GM18907 (cell line): ENCODE measurements around the gene PRKN.
A peak's percentile ranks its signal among the peaks of the same experiment; 100 is the strongest.

Experiments used
- ATAC-seq: cut with Tn5 transposase; IDR thresholded peaks from one replicate; pipeline ENCODE4 v1.9.1; 2021; ENCODE audit warnings: mild to moderate bottlenecking, moderate library complexity; ENCODE audit not compliant: unreplicated experiment

Gene PRKN

GRCh38 chr6:161446296-161446925 is 1281.2 kb downstream of the PRKN start:
- ATAC-seq = no peak

DNA sequence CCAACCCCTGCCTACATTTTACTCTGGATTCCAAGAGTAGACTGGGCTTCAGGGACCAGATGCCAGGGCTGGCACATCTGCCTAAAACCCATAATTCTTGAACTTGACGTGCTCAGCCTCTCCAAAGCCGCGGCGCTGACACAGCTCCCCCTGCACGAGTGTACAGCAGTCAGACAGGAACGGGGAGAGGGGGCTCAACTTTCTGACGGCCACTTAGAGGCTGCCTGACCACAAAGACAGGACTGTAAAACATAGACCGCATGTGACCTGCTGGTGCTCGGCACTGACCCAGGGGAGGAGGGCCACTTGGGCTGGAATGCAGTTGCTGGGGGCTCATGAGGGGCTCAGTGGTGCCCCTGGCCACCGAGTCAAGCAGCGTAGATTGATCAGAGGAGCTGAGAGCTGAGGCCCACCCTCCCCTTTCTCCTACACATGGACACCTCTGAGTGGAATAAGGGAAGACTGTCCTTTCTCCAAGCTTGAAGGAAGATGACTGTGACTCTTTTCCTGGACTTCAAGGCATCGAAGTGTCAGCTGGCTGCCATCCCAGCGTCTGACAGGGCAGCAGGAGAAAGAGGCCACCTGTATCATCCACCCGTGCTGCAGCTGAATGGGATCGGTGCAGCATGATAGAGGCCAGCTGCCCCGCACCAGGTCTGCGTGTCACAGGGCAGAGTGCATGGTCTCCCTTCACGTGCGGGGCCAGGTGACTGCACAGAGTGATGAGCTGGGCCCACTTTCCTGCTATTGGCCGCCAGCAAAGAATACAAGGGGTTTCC is 1282.4 kb downstream of the PRKN start:
- no peak for ATAC-seq

DNA sequence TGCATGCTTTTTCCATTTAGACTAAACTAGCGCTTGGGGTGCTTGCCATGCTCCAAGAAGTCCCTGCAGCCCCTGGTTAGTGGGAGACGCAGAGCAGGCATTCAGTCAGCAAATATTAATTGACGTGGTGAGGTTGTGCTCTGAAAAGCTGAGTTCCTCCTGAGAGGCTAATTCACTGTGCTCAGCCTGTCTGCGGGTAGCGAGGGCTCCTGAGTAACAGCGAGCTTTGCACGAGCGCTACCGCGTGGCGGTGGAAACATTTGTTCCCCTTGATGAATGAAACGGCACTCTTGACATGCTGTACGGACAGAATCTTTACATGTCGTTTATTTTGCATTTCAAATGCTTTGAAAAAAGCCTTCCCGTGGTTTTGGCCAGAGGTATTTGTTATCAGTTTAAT is 1283.1 kb downstream of the PRKN start:
- ATAC-seq = no peak

- no peak for ATAC-seq
Observed at GRCh38 chr6:161443848-161444247, 1283.7 kb downstream of the PRKN start.

DNA sequence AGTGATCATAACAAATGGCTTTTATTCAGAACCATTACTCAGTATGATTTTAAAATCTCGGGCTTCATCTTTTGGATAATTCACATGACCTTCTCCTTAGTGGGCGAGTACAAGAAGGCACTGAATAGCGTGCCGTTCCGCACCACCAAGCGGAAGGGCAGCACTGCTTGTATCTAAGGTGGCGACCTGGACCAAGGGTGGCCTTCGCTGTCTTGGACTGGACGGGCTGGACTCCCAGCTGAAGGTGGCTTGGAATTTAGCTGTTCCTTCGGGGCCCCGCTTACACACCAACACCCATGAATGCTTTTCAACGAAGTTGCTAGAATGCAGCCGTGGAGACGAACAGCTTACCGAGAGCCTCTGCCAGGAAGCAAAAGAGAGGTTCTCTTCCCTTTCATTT is 1285.1 kb downstream of the PRKN start:
- no peak for ATAC-seq

DNA sequence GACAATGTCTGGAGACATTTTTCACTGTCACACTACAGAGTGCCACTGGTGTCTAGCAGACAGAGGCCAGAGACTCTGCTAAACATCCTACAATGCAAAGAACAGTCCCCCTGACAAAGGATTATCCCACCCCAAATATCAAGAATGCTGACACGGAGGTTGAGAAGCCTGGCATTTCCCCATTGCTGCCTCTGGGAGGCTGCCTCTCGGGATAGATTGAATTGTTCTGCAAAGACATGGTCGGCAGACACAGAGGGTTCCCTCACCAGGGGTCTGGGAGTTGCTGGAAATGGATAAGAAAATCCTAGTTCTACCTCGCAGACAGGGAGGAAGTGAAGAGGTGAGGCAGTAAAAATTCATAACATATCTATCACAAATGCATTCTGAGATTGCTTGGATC is 1287.3 kb downstream of the PRKN start:
- ATAC-seq = no peak

- no peak for ATAC-seq
Observed at GRCh38 chr6:161439093-161439492, 1288.5 kb downstream of the PRKN start.

DNA sequence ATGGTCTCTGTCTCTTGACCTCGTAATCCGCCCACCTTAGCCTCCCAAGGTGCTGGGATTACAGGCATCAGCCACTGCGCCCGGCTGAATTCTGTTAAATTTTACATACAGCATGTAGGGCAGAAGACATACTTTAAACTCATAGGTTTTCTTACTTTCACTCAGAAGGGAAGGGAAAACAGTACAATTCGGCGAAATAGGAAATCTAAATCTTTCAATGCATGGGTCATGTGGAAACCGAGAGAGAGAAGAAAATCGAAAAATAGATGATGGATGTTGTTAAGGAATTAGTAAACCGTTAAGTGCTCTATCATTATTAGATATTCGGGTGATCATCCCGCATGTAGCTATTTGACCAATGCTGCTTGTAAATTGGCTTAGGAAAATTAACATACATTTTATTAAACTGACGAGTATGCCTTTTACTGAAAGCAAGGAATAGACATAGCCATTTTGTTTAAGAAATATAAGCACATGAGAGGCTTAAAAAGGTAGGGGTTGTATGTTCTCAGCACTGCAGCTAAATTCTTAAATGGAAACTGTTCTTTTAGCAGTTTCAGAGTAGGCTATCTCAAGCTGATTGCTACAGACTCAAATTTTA is 1289.0 kb downstream of the PRKN start:
- ATAC-seq = no peak

DNA sequence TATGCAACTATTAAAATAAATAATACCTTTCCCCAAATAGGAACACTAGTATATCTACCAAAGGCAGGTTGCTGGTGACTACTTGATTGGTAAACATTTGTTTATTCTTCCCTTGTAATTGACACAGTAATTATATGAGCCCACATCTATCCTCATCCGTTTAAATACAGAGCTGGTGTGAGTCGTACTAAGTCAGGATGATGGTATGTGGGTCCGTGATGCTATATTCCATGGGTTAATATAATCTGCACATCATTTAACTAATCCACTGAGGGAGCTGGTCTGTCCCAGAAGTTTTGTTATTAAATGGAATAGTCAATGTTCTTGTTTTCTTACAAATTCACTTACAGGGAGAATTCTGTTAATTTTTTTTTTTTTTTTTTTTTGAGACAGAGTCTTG is 1289.7 kb downstream of the PRKN start:
- ATAC-seq = no peak

DNA sequence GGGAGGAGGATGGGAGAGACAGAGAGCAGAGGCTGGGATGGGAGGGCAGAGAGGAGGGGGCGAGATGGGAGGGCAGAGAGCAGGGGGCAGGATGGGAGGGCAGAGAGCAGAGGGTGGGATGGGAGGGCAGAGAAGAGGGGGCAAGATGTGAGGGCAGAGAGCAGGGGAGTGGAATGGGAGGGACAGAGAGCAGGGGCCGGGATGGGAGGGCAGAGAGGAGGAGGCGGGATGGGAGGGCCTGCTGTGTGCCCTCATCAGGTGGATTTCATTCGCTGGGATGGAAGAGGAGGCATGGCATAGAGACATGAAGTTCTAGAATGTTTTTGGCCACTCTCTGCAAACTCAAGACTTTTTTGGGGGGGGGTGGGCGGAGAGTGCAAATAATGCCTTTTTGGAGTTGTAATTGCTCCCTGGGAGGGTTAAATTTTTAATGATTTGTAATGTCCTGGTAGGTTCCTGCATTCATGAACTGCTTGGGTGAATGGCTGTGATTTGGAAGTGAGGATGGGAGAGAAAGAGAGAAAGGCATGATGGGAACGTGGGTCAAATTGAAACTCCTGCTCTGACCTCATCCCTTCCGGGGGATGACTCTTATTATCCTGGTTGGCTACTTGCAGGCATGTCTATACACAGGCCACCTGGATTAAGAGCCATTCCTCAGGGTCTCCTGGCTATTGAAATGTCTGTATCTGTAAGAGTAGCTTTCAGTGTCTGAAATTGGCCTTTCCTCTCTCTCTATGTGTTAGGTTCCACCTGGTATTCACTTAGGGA is 1291.3 kb downstream of the PRKN start:
- no peak for ATAC-seq

DNA sequence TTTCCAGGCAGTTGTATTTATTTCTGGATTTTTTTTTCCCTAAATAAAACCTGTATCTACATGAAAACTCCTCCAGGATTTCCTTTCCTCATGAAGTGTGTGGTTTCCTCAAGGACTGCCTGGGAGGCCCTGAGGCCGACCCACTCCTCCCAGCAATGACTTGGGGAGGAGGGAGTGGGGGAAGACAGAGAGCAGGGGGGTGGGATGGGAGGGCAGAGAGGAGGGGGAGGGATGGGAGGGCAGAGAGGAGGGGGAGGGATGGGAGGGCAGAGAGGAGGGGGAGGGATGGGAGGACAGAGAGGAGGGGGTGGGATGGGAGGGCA is 1291.9 kb downstream of the PRKN start:
- ATAC-seq = no peak

- no peak for ATAC-seq
Observed at GRCh38 chr6:161434921-161435747, 1292.4 kb downstream of the PRKN start.

GRCh38 chr6:161434350-161434749 is 1293.2 kb downstream of the PRKN start:
- ATAC-seq = no peak

DNA sequence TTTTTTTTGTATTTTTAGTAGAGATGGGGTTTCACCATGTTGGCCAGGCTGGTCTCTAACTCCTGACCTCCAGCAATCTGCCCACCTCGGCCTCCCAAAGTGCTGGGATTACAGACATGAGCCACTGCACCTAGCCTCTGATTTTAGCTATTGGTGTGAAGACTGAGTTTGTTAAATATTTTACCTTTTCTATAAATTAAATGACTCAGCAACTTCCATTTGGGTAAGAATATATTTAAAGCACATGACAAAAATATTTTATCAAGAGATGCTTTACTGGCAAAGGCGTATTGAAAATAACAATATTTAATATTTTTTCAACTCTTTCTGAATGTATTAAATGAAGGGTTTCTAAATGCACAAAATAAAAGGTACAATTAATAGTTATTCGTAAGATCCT is 1295.0 kb downstream of the PRKN start:
- ATAC-seq = no peak

DNA sequence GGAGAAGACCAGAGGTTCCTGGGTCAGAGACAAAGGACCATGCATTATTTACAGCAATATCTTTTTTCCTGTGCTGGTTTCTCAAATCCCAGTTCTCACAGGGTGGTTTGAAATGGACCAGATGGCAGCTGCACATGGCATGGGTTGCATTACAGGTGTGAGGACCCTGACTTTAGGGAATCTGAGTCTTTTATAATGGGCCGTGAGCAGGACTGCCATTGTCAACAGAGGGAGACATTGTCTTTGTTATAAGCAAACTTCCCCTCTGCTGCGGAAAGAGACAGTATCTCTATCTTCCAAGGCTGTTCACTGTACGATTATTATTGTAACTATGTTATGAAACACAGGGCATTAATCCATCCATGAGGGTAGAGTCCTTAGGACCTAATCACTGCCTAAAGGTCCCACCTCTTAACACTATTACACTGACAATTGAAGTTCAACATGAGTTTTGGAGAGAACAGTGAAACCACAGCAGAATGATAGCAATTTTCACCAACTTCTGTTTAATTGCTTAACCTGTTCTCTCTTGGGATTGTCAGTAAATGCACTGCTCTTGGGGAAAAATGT is 1297.6 kb downstream of the PRKN start:
- no peak for ATAC-seq

DNA sequence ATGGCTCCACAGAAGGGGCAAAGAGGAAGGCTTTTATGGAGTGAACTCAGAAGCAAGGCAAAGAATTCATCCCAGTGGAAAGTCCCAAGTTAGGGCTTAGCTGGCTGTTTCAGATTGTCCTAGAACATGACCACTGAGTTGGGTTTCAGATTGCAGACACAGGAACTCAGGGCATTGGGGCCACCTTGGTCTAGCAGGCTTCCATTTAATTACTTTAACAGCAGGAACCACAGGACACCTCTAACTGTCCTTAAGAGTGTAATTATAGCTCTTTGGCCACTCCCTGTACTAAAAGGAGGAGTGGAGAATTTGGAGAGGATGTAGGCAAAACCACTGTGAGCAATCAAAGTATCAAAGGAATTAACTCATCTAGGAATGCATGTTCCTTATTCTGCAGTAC is 1303.1 kb downstream of the PRKN start:
- ATAC-seq = no peak

DNA sequence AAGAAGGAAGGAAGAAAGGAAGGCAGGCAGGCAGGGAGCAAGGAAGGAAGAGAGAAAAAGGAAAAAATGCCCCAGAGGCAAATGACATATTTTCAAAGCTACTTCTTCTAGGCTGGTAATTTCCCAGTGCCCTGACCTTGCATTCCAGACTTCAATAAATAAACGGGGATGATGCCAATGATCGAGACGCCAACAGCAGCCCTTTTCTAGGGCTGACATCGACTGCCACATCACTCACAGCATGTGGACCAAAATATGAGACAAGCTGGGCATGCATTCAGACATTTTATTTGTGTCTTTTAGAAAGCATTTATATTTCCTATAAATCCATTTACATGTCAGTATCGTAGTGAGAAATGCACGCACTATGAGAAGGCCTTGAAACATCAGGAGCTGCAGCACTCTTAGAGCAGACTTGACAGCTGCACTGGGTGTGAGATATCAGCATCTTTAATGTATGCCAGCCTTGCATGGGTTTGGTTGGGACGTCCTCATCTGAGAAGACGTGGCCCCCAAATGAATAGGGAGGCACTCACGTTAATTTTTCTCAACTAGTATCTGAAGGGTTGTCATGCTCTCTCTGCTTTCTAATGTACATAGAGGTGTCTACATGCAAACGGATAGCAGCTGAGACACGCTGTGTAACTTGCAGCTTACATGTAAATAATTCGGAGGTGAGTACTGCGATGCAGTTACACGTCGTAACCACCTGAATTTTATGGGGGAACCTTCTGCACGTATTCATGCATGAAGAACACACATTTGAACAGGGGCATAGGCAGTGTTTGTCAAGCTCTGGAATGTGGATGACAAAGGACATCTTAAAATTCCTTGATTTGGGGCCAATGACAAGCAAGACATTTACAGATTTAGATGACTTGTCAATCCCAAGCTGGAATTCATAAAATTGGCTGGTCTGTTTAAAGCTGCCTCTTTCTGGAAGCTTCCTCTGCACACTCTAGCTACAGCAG is 1304.6 kb downstream of the PRKN start:
- no peak for ATAC-seq

DNA sequence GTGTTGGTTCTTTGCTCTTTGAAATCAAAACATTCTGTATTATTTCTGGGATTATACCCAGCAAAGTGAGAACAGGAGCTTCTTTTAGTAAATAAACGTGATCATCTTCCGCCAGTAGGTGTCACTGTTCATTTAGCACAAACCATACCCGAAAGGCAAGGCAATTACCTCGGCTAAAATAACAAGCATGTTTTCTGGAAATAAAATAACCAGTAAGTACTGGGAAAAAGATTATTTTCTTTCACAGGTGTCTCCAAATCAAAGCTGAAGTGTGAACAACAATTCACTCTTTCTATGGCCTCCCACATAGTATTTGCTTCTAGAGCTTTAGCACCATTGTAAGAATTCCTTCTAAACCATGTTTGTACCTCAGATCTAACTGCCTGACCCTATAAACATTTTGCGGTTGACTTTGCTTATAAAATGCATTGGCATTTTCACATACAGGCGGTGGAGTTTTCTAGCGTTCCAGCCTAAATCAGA is 1309.1 kb downstream of the PRKN start:
- peak; percentile 81 for ATAC-seq
